ENCODE results near the gene ENAH. TPM values are rescaled to one million over a fixed set of nuclear protein-coding genes. Genes with fewer than 3 reads are reported as not detected.

ENAH gene
- total and polyA plus RNA-seq, 9 of the 15 experiments (the other 6 are each of a cell fraction or from before 2014, with no cell fraction given) = 0.03 to 1.2 (median 0.15) TPM

DNA sequence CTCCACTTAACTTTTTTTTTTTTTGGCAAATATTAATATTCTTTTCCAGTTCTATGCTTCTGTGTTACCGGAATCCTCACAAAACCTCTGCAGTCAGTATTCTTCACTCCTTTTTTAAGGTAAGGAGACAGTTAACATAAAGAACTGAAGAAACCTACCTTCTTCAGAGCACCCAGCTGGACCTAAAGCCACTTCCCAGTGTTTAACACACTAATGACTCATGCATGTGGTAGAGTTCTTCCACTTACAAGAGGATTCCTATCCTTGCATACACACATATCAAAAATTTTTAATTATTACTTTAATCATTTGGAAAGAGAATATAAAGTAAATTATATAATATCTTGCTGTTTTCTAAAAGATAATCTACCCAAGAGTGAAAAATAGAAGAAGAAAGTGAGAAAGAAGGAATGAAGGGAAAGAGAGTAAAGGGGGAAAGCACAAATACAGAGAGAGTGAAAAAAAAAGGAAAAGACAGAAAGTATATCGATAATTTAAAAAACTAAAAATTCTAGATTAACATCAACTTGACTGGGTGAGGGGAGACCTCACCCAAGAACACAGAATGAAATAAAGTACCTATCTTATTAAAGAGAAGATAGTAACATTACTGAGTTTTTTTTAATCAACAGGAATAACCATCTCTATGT lies 54.9 kb downstream of the ENAH start (continued):
- TF ChIP-seq, protein P1, sequence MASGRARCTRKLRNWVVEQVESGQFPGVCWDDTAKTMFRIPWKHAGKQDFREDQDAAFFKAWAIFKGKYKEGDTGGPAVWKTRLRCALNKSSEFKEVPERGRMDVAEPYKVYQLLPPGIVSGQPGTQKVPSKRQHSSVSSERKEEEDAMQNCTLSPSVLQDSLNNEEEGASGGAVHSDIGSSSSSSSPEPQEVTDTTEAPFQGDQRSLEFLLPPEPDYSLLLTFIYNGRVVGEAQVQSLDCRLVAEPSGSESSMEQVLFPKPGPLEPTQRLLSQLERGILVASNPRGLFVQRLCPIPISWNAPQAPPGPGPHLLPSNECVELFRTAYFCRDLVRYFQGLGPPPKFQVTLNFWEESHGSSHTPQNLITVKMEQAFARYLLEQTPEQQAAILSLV (tag; IDR thresholded peaks at IDR 0.05) = no peak
- TF ChIP-seq LARP7 (IDR thresholded peaks at IDR 0.05) (no peak), FIP1L1 (IDR thresholded peaks at IDR 0.05; ENCODE audit: low read depth, low read length, poor library complexity, severe bottlenecking) (no peak), RFX7 (CRISPR knock-in tag; IDR thresholded peaks at IDR 0.05) (no peak)

- H3K79me2 ChIP-seq (ENCODE audit: control insufficient read depth, insufficient read depth, low read length) = no peaks in the 10 kb centered on the region
- no TSS peak for BruUV-seq (replicated peaks)
- H3K27ac ChIP-seq (ENCODE audit: extremely low read depth, low read depth, low read length) = no peak overlapping the region
- no peaks in the 10 kb centered on the region for H3K9me3 ChIP-seq (replicated peaks; ENCODE audit: control insufficient read depth, insufficient read depth, low read depth, low read length)
- H3K9me1 ChIP-seq (ENCODE audit: control insufficient read depth, insufficient read depth, low read length) = no peaks in the 10 kb centered on the region
- no peak overlapping the region for H3K9ac ChIP-seq (ENCODE audit: insufficient read depth in 1 of 2, low read depth in 2 of 2, low read length in 2 of 2)
- H4K20me1 ChIP-seq (replicated peaks; ENCODE audit: control insufficient read depth, insufficient read depth, low read length) = no peaks in the 10 kb centered on the region
- H2AFZ ChIP-seq (ENCODE audit: low read depth, low read length) = no peak overlapping the region
- H3K4me2 ChIP-seq (ENCODE audit: insufficient read depth, low read length) = no peak overlapping the region
- intact Hi-C loops (cut with micrococcal nuclease) (no loop called here), in situ Hi-C loops (cut with MboI) (no loop called here)
- no peak for ATAC-seq
- peaks cover 2 to 9% of the 10 kb centered on the region in 2 experiments; a peak in 3 of 5 replicates for H3K27me3 ChIP-seq (ENCODE audit: control insufficient read depth in 2 of 2, insufficient read depth in 2 of 2, low read length in 2 of 2)
- ChIA-PET POLR2A (interaction anchor here (1.5 kb wide), 1 partner anchor 16 kb away, joined by 5 read pairs; no protein-coding TSS in a partner anchor), CTCF (ENCODE audit: low intra/inter-chr PET ratio) (no interaction called here)
- no peak for FAIRE-seq
- 0% methylated on average over 1 of the region's 1 CpG for WGBS (ENCODE audit: insufficient coverage, low coverage, missing lambda C conversion rate)
- no peaks in the 10 kb centered on the region for H3K36me3 ChIP-seq (ENCODE audit: control insufficient read depth, insufficient read depth, low read length)
- H3K4me1 ChIP-seq (replicated peaks in 1 of 2; ENCODE audit: control insufficient read depth in 2 of 2, insufficient read depth in 2 of 2, low read length in 2 of 2) = no peaks in the 10 kb centered on the region
- no peak overlapping the region for H3K4me3 ChIP-seq
- no peak for DNase-seq (ENCODE audit: extremely low read depth in 1 of 4, low spot score in 3 of 4)
- TF ChIP-seq TFE3 (CRISPR knock-in tag; IDR thresholded peaks at IDR 0.05) (no peak), FOXJ3 (CRISPR knock-in tag; IDR thresholded peaks at IDR 0.05) (no peak), TRIM24 (IDR thresholded peaks at IDR 0.05) (no peak), SREBF1 (IDR thresholded peaks at IDR 0.05; ENCODE audit: borderline replicate concordance, low read depth, low read length) (no peak), ZNF639 (CRISPR knock-in tag; conservative IDR thresholded peaks at IDR 0.05 in 1 of 2, IDR thresholded peaks at IDR 0.05 in 1 of 2) (no peak), HMGN3 (IDR thresholded peaks at IDR 0.05; ENCODE audit: borderline replicate concordance, extremely low read depth, insufficient read length, low read depth, low read length) (no peak), ZNF780A (CRISPR knock-in tag; IDR thresholded peaks at IDR 0.05) (no peak), CBFB (CRISPR knock-in tag; IDR thresholded peaks at IDR 0.05) (no peak), HNRNPK (IDR thresholded peaks at IDR 0.05; ENCODE audit: low read depth, low read length, poor library complexity, severe bottlenecking) (no peak), ZNF263 (CRISPR knock-in tag; IDR thresholded peaks at IDR 0.05; ENCODE audit: borderline replicate concordance) (no peak)
- TF ChIP-seq, protein P2, sequence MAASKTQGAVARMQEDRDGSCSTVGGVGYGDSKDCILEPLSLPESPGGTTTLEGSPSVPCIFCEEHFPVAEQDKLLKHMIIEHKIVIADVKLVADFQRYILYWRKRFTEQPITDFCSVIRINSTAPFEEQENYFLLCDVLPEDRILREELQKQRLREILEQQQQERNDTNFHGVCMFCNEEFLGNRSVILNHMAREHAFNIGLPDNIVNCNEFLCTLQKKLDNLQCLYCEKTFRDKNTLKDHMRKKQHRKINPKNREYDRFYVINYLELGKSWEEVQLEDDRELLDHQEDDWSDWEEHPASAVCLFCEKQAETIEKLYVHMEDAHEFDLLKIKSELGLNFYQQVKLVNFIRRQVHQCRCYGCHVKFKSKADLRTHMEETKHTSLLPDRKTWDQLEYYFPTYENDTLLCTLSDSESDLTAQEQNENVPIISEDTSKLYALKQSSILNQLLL (CRISPR knock-in tag; IDR thresholded peaks at IDR 0.05; ENCODE audit: borderline replicate concordance) = no peak
Measured at GRCh38 chr1:225596736-225597135, 56.2 kb downstream of the ENAH start.
